HEK293 (cell line): ENCODE data around the gene FOXO1.

Experiments
- CTCF ChIA-PET: fragments of 350-600 bp; formaldehyde crosslinking; extraction: SDS; loops from one replicate; lab custom pipeline; 2021; ENCODE audit warnings: antibody characterized with exemption; lab: Yijun Ruan, JAX
- POLR2A ChIA-PET: fragments of 300-600 bp; formaldehyde crosslinking; extraction: SDS; loops from one replicate; lab custom pipeline; 2020; ENCODE audit warnings: antibody characterized with exemption, inconsistent platforms; lab: Yijun Ruan, JAX
- H3K27ac ChIP-seq: fragments of 200-500 bp; sonication (Bioruptor generic); 2 replicates; pipeline ENCODE4 v1.5.1; 2014; ENCODE audit warnings: low read depth, low read length, control low read depth, inconsistent platforms; ENCODE audit errors: extremely low read depth
- H3K36me3 ChIP-seq, 2 experiments: fragments of 200-500 bp in 1 of 2; sonication (Bioruptor generic) in 1 of 2; 1 replicate in 1 of 2; 2 replicates in 1 of 2; pipeline ENCODE4 v1.5.1; 2014 to 2017; ENCODE audit warnings: inconsistent platforms in 2 of 2, low read length in 2 of 2; ENCODE audit not compliant: control insufficient read depth in 2 of 2, insufficient read depth in 1 of 2
- H3K4me1 ChIP-seq: fragments of 200-500 bp; sonication (Bioruptor generic); 2 replicates; pipeline ENCODE4 v1.5.1; 2014; ENCODE audit warnings: mild to moderate bottlenecking, low read length, inconsistent platforms; ENCODE audit not compliant: control insufficient read depth, insufficient read depth
- H3K4me3 ChIP-seq: 2 replicates; pipeline ENCODE4 v1.5.1; 2011; ENCODE audit warnings: low read depth, mild to moderate bottlenecking, control low read depth, low read length, moderate library complexity
- H3K9me3 ChIP-seq: fragments of 200-500 bp; sonication (Bioruptor generic); 2 replicates; pipeline ENCODE4 v1.5.1; 2014; ENCODE audit warnings: low read depth, low read length, inconsistent platforms; ENCODE audit not compliant: control insufficient read depth, insufficient read depth
- MEIS1 ChIP-seq: sonication (generic); formaldehyde crosslinking; IDR thresholded peaks from 2 replicates; pipeline ENCODE4 v1.8.1; 2022; ENCODE audit warnings: missing genetic modification reagents, mild to moderate bottlenecking, borderline replicate concordance
- MYNN ChIP-seq: fragments of 450-650 bp; formaldehyde crosslinking; IDR thresholded peaks from 2 replicates; pipeline ENCODE4 v1.5.1; 2016; ENCODE audit warnings: missing biosample characterization, missing genetic modification characterization, borderline replicate concordance
- MZF1 ChIP-seq: fragments of 450-650 bp; formaldehyde crosslinking; IDR thresholded peaks from 2 replicates; pipeline ENCODE4 v1.5.1; 2017; ENCODE audit warnings: missing biosample characterization, missing genetic modification characterization, borderline replicate concordance
- OVOL3 ChIP-seq: fragments of 450-650 bp; formaldehyde crosslinking; IDR thresholded peaks from 2 replicates; pipeline ENCODE4 v1.5.1; 2016; ENCODE audit warnings: missing biosample characterization, missing genetic modification characterization
- PATZ1 ChIP-seq: fragments of 450-650 bp; formaldehyde crosslinking; IDR thresholded peaks from 2 replicates; pipeline ENCODE4 v1.5.1; 2016; ENCODE audit warnings: missing biosample characterization, missing genetic modification characterization
- SP7 ChIP-seq: fragments of 450-650 bp; formaldehyde crosslinking; IDR thresholded peaks from 2 replicates; pipeline ENCODE4 v1.5.1; 2016; ENCODE audit warnings: missing biosample characterization, missing genetic modification characterization
- YY2 ChIP-seq: fragments of 450-650 bp; formaldehyde crosslinking; IDR thresholded peaks from 2 replicates; pipeline ENCODE4 v1.5.1; 2016; ENCODE audit warnings: missing biosample characterization, missing genetic modification characterization
- ZBTB44 ChIP-seq: fragments of 450-650 bp; IDR thresholded peaks from 2 replicates; pipeline ENCODE4 v1.5.1; 2018; ENCODE audit warnings: missing biosample characterization, mild to moderate bottlenecking, missing genetic modification characterization
- ZBTB48 ChIP-seq: fragments of 450-650 bp; formaldehyde crosslinking; IDR thresholded peaks from 2 replicates; pipeline ENCODE4 v1.5.1; 2016; ENCODE audit warnings: missing biosample characterization, missing genetic modification characterization
- ZNF10 ChIP-seq: fragments of 450-650 bp; formaldehyde crosslinking; IDR thresholded peaks from 2 replicates; pipeline ENCODE4 v1.5.1; 2017; ENCODE audit warnings: missing biosample characterization, missing genetic modification characterization
- ZNF140 ChIP-seq: fragments of 450-650 bp; formaldehyde crosslinking; IDR thresholded peaks from 2 replicates; pipeline ENCODE4 v1.5.1; 2016; ENCODE audit warnings: missing biosample characterization, missing genetic modification characterization
- ZNF211 ChIP-seq: fragments of 450-650 bp; formaldehyde crosslinking; IDR thresholded peaks from 2 replicates; pipeline ENCODE4 v1.5.1; 2016; ENCODE audit warnings: low read depth, missing biosample characterization, missing genetic modification characterization
- ZNF292 ChIP-seq: fragments of 450-650 bp; formaldehyde crosslinking; IDR thresholded peaks from 2 replicates; pipeline ENCODE4 v1.5.1; 2016; ENCODE audit warnings: low read depth, missing biosample characterization, missing genetic modification characterization, borderline replicate concordance
- ZNF366 ChIP-seq: fragments of 450-650 bp; formaldehyde crosslinking; conservative IDR thresholded peaks from 2 replicates; pipeline ENCODE4 v1.5.1; 2016; ENCODE audit warnings: missing biosample characterization, missing genetic modification characterization
- ZNF530 ChIP-seq: fragments of 450-650 bp; formaldehyde crosslinking; IDR thresholded peaks from 2 replicates; pipeline ENCODE4 v1.5.1; 2016; ENCODE audit warnings: low read depth, missing biosample characterization, missing genetic modification characterization
- ZNF544 ChIP-seq: fragments of 450-650 bp; formaldehyde crosslinking; IDR thresholded peaks from 2 replicates; pipeline ENCODE4 v1.5.0; 2017; ENCODE audit warnings: missing biosample characterization, missing genetic modification characterization
- ZNF558 ChIP-seq: fragments of 450-650 bp; formaldehyde crosslinking; IDR thresholded peaks from 2 replicates; pipeline ENCODE4 v1.5.1; 2016; ENCODE audit warnings: missing biosample characterization, missing genetic modification characterization
- ZNF610 ChIP-seq: fragments of 450-650 bp; formaldehyde crosslinking; IDR thresholded peaks from 2 replicates; pipeline ENCODE4 v1.5.1; 2016; ENCODE audit warnings: missing biosample characterization, missing genetic modification characterization, borderline replicate concordance
- ZNF701 ChIP-seq: fragments of 450-650 bp; formaldehyde crosslinking; IDR thresholded peaks from 2 replicates; pipeline ENCODE4 v1.5.1; 2016; ENCODE audit warnings: missing biosample characterization, missing genetic modification characterization
- ZNF747 ChIP-seq: fragments of 450-650 bp; formaldehyde crosslinking; IDR thresholded peaks from 2 replicates; pipeline ENCODE4 v1.5.1; 2016; ENCODE audit warnings: missing biosample characterization, missing genetic modification characterization
- ZNF76 ChIP-seq: fragments of 450-650 bp; formaldehyde crosslinking; IDR thresholded peaks from 2 replicates; pipeline ENCODE4; 2016; ENCODE audit warnings: low read depth, missing biosample characterization, missing genetic modification characterization, borderline replicate concordance
- ZNF792 ChIP-seq: fragments of 450-650 bp; formaldehyde crosslinking; IDR thresholded peaks from 2 replicates; pipeline ENCODE4 v1.5.1; 2016; ENCODE audit warnings: missing biosample characterization, missing genetic modification characterization
- TF ChIP-seq, protein P1 (sequence below): fragments of 450-650 bp; formaldehyde crosslinking; IDR thresholded peaks from 2 replicates; pipeline ENCODE4 v1.5.1; 2016; ENCODE audit warnings: missing biosample characterization, missing genetic modification characterization
- TF ChIP-seq, protein P2 (sequence below): fragments of 450-650 bp; formaldehyde crosslinking; IDR thresholded peaks from 2 replicates; pipeline ENCODE4 v1.5.1; 2016; ENCODE audit warnings: missing biosample characterization, missing genetic modification characterization

The FOXO1 gene

GRCh38 chr13:40568246-40569023 lies 98.0 kb downstream of the FOXO1 start (continued):
- TF ChIP-seq ZBTB48 (tag by site-specific recombination) (no peak), OVOL3 (no peak), ZNF530 (tag by site-specific recombination) (no peak), ZNF76 (tag by site-specific recombination) (no peak), PATZ1 (tag by site-specific recombination) (no peak), ZBTB44 (no peak), ZNF544 (no peak)
- TF ChIP-seq, all 188 proteins: peak for 0

- ChIA-PET POLR2A (no interaction called here), CTCF (no interaction called here)
- Histone ChIP-seq H3K36me3 (no peaks in the 10 kb centered on the region), H3K27ac (no peak overlapping the region), H3K9me3 (no peaks in the 10 kb centered on the region), H3K4me3 (no peak overlapping the region), H3K4me1 (peaks cover 5% of the 10 kb centered on the region)
- TF ChIP-seq ZNF701 (tag by site-specific recombination), result no peak
- TF ChIP-seq ZNF792, result no peak
- TF ChIP-seq, protein P1, sequence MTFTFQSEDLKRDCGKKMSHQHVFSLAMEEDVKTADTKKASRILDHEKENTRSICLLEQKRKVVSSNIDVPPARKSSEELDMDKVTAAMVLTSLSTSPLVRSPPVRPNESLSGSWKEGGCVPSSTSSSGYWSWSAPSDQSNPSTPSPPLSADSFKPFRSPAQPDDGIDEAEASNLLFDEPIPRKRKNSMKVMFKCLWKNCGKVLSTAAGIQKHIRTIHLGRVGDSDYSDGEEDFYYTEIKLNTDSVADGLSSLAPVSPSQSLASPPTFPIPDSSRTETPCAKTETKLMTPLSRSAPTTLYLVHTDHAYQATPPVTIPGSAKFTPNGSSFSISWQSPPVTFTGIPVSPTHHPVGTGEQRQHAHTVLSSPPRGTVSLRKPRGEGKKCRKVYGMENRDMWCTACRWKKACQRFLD (tag by site-specific recombination), result no peak
- no peak for TF ChIP-seq ZNF10 (tag by site-specific recombination)
- no peak for TF ChIP-seq ZNF366
- no peak for TF ChIP-seq ZNF292 (tag by site-specific recombination)
- no peak for TF ChIP-seq ZNF747
- TF ChIP-seq ZNF610 (tag by site-specific recombination), result no peak
- no peak for TF ChIP-seq ZNF140
- TF ChIP-seq ZNF211 (tag by site-specific recombination), result no peak
- TF ChIP-seq, protein P2, sequence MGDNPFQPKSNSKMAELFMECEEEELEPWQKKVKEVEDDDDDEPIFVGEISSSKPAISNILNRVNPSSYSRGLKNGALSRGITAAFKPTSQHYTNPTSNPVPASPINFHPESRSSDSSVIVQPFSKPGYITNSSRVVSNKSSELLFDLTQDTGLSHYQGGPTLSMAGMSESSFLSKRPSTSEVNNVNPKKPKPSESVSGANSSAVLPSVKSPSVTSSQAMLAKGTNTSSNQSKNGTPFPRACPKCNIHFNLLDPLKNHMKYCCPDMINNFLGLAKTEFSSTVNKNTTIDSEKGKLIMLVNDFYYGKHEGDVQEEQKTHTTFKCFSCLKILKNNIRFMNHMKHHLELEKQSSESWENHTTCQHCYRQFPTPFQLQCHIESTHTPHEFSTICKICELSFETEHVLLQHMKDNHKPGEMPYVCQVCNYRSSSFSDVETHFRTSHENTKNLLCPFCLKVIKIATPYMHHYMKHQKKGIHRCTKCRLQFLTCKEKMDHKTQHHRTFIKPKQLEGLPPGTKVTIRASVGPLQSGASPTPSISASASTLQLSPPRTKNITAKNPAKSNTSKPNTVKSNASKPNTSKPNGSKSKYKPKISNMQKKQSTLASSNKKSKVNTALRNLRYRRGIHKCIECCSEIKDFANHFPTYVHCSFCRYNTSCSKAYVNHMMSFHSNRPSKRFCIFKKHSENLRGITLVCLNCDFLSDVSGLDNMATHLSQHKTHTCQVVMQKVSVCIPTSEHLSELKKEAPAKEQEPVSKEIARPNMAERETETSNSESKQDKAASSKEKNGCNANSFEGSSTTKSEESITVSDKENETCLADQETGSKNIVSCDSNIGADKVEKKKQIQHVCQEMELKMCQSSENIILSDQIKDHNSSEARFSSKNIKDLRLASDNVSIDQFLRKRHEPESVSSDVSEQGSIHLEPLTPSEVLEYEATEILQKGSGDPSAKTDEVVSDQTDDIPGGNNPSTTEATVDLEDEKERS (tag by site-specific recombination), result no peak
- no peak for TF ChIP-seq MEIS1 (CRISPR knock-in tag)
- TF ChIP-seq ZNF544, result no peak
- no peak for TF ChIP-seq YY2 (tag by site-specific recombination)
- no peak for TF ChIP-seq SP7 (tag by site-specific recombination)
- no peak for TF ChIP-seq MYNN (tag by site-specific recombination)
- TF ChIP-seq ZNF558 (tag by site-specific recombination), result no peak
- TF ChIP-seq MZF1 (tag by site-specific recombination), result no peak
Measured at GRCh38 chr13:40566811-40567210, 99.6 kb downstream of the FOXO1 start.
